CD4-positive, alpha-beta T cell treated with Interleukin-12 subunit alpha and Interleukin-12 subunit beta, for 1 hour (primary cell): ENCODE measurements around the gene USP7.
"Not testable (repeated sequence)": the region's sequence is repeated elsewhere in the genome, so short reads cannot be mapped to it uniquely, and the experiment has no call there.

ENCODE experiments used
- DNase-seq: peaks from one replicate; pipeline ENCODE4 v3.0.0-alpha.2; 2020

USP7 gene

GRCh38 chr16:8893976-8894690 is 69.6 kb downstream of the USP7 start:
- no peak for DNase-seq

DNA sequence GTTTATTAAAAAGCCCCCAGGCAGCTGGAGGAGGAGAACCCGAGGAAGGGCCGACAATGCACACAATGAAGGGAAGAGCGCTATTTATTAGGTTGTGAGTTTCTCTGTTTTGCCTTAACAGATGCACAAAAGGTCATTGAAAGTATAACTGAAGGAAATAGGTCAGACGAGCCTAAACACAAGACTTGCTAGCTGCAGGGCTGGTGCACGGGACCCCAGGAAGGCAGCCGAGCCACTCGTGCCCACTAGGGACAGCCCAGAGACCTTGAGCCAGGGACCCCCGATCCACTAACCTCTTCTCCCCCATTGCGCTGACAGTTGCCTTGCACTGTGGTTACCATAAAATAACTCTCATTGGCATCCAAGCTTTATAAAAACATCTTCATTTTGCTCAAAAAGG is 70.3 kb downstream of the USP7 start:
- DNase-seq = no peak

DNA sequence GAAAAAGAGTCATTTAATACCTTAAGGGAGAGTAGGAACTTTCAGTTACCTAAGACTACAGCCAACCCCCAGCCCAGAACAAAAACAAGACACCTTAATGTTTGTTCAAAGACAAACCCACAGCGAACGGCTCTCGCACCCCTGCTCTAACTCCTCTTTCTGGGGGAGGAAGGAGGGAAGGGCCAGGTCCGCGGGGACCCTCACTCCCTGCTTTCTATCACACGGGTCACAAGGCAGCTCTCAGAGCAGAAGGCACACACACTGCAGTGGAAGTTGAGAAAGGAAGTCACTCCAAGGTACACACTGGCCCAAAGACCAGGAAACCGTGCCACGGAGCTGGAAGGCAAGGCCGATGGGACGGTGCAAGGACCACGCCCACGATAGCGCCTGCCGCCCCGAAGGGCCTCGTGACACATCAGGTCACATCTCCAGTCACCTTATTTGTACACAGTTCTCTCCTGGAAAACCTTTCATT is 71.6 kb downstream of the USP7 start:
- no peak for DNase-seq

DNA sequence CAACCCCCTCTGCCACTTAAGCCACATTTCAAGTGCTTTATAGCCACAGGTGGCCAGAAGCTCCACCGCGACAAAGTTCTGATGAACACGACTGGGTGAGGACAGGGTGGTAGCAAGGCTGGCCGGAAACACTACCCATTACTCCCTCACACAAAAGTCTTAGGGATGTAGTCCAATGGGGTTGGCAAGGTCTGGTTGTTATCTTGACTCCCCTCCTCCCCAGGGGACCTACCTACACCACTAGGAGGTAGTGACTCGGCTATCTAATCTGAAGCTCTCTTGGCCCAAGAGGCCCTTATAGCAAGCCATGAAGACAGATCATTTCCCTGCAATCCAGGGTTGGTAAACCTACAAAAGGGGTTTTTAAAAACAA is 73.2 kb downstream of the USP7 start:
- DNase-seq = no peak

- DNase-seq = no peak
Measured at GRCh38 chr16:8889893-8890548, 73.7 kb downstream of the USP7 start.

GRCh38 chr16:8888951-8889892 is 74.5 kb downstream of the USP7 start:
- DNase-seq = no peak

DNA sequence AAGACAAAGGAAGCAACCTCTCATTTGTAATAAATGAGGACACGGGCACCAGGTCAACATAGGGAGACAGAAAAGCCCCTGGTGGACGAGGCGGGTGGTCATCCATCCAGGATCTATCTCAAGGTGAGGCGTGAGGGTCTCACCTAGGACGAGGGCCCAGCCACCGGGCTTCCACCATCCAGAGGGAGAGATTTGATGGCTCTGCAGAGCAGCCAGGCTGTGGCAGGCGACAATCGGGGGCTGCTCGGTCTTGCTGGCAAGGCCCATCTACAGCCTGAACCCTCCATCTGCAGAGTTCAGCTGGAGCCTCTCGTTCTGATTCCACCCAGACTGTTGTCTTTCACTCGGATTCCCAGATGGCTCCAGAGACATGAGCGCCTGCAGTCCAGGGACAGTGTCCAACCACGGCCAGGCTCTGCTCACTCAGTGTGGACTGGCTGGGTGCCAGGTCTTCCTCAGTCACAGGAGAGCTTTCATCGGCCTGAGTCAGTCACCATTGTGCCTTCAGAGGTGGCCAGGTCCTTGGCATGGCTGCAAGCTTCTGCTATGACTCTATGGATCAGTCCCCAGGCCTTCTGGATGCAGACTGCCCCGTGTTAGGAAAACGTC is 75.7 kb downstream of the USP7 start:
- DNase-seq = no peak

GRCh38 chr16:8887431-8887765 is 76.3 kb downstream of the USP7 start:
- DNase-seq = no peak

- no peak for DNase-seq
Measured at GRCh38 chr16:8886593-8887430, 76.9 kb downstream of the USP7 start.

DNA sequence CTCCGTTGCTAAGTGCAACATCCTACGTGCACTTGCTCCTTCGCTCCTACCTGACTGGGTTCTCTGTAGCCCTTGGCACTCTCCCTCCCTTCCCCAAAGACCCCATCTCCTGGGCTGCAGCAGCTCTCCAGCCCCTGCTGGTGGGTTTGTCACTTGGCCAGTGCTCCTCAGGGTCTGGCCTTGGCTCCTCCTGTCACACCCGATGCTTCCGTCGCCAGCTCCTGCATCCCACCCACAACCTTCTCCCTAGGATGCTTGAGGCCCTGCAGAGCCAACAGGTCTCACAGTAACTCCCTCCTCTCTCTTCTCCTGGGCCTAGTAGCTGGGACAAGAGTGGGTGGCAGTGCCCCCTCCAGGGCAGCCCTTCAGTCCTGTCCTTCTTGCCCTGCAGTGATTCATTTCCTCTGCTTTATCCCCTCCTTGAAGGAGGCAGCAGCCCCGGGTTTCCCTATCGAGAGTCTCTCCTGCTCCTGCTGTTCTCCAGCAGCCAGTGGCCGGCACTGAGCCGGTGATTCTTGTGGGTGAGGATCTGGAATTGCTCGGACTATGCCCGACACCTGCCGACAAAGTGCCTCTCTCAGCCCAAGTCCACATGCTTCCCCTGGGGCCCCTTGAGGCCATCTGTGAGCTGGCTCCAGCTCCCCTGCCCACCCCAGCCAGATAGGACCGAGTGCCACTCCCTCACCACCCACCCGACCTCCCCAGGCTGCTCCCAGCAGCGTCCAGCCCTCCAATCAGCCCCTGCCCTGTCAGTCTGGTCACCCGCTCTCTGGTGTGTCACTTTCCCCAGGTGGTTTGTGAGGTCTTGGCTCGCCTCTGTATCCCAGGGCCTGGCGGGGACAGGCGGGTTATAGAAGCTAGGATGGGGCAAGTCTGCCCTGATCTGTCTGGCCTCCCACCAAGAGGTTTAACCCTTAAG is 77.8 kb downstream of the USP7 start:
- DNase-seq = no peak

DNA sequence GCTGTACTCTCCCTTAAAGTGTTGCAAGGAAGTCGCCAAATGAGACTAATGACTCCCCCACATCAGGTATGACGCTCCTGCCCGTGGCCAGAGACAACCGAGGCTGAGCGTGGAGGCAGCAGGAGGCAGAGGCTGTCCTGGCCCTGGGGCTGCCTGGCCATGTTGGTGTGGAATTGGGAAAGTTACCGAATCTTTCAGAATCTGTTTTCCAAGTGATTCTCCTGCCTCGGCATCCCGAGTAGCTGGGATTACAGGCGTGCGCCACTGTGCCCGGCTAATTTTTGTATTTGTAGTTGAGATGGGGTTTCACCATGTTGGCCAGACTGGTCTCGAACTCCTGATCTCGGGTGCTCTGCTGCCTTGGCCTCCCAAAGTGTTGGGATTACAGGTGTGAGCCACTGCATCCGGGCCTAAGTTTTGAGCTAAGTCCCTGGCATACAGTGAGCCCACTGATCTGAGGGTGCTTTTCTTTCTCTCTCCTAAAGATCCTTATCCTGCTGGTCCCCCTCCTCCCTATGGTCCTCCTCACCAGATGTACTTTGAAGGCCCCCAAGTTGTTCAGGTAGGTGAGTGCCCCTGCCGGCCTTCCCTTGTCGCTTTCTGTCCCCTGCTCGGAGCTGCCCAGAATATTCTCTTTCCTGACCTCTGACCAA is 80.9 kb downstream of the USP7 start:
- DNase-seq = no peak

DNA sequence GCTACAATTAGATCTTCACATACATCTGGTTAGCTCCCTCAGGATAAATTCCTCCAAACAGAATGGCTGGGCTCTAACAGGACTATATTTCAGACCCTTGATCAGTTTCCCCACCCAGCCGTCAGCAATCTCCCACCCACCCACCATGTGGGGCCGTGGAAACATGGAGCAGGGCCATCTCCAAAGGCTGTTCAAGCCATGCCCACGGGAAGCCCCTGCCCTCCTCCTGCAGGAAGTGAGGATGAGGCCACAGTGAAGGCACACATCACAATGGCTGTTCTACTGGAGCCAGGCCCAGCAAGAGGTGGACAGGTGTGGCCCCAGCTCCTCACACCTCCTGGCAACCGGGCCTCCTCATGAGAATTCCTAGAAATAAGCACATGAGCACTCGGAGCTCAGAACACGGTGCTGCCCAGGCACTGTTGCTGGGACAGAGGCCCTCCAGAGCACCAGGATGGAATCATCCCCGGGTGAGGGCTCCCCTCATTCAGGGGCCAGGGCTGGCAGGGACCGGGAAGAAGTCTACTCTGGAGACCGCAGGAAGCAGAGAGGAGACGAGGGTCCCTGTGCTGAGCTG is 81.6 kb downstream of the USP7 start, which contains the start of gene LITAFD:
TSS of gene LITAFD (plus strand) at position 311 of the 577 bp plus-strand sequence. CDS start 2,005 bp downstream, outside the sequence.
- DNase-seq = no peak

DNA sequence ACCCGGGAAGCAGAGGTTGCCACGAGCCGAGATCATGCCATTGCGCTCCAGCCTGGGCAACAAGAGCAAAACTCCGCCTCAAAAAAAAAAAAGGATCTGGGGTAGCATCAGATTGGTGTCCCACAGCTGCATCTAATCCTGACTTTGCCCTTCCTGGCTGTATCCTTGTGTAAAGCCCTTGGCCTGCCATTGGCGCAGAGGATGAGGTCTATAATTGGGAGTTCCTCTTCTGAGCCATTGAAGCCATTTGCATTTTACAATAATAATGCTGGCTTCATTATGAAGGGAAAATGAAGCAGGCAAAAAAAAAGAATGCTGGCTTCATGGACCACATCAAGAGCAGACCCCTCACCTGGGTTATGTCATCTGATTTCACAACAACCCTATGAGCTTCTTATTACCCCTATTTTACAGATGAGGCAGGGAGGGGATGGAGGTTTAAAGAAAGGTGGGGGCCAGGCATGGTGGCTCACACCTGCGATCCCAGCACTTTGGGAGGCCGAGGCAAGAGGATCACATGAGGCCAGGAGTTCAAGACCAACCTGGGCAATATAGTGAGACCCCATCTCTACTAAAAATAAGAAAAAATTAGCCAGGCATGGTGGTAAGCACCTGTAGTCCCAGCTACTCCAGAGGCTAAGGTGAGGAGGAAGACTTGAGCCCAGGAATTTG is 82.7 kb downstream of the USP7 start:
- no peak for DNase-seq

GRCh38 chr16:8878523-8878911 is 85.2 kb downstream of the USP7 start:
- no peak for DNase-seq

- peak; percentile 11 for DNase-seq
Measured at GRCh38 chr16:8877894-8878522, 85.7 kb downstream of the USP7 start.

- DNase-seq = not testable (repeated sequence)
Measured at GRCh38 chr16:8875317-8875716, 88.4 kb downstream of the USP7 start.

DNA sequence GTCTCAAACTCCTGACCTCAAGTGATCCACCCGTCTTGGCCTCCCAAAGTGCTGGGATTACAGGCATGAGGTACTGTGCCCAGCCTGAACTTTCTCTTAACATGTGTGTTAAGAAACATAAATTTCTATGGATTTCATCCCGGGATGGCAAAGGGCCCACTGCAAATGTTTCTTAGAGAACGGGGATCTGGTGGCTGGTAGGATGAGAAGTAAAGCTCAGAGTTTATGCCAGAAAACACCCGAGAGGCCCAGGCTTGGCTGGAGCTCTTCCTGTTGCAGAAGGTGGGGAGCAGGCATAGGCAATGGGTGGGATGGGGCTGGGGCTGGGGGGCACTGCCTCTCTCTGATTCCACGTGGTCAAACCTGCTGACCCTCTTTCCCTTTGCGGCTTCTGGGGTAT is 89.3 kb downstream of the USP7 start:
- no peak for DNase-seq

DNA sequence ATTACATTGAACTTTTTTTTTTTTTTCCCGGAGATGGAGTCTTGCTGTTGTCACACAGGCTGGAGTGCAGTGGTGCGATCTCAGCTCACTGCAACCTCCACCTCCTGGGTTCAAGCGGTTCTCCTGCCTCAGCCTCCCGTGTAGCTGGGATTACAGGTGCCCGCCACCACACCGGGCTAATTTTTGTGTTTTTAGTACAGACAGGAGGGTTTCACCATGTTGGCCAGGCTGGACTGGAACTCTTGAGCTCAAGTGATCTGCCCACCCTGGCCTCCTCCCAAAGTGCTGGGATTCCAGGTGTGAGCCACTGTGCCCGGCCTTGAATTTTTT is 89.9 kb downstream of the USP7 start:
- not testable (repeated sequence) for DNase-seq
